Karpas-422 (cell line): Measurements from ENCODE around the gene DUSP16. TPM values are rescaled to one million over a fixed set of nuclear protein-coding genes. Genes with fewer than 3 reads are reported as not detected.

Experiments
- DNase-seq: peaks from one replicate; pipeline ENCODE4 v3.0.0-alpha.2; 2015
- H2AFZ ChIP-seq: fragments of 200-600 bp; sonication (generic); 2 replicates; pipeline ENCODE4 v1.6.1; 2014; ENCODE audit warnings: antibody characterized with exemption, low read length, mixed read lengths
- H3K27ac ChIP-seq: fragments of 200-600 bp; sonication (generic); 2 replicates; pipeline ENCODE4 v1.5.1; 2014; ENCODE audit warnings: mild to moderate bottlenecking, low read length, moderate library complexity
- H3K27me3 ChIP-seq: fragments of 200-600 bp; sonication (generic); 2 replicates; pipeline ENCODE4 v1.6.1; 2014; ENCODE audit warnings: low read length, mixed read lengths
- H3K36me3 ChIP-seq: fragments of 200-600 bp; sonication (generic); 2 replicates; pipeline ENCODE4 v1.6.1; 2014; ENCODE audit warnings: low read length, mixed read lengths; ENCODE audit not compliant: insufficient read depth
- H3K4me1 ChIP-seq: fragments of 200-600 bp; sonication (generic); 2 replicates; pipeline ENCODE4 v1.6.1; 2014; ENCODE audit warnings: mild to moderate bottlenecking, low read length, mixed read lengths
- H3K4me2 ChIP-seq: fragments of 200-600 bp; sonication (generic); 2 replicates; pipeline ENCODE4 v1.6.1; 2014; ENCODE audit warnings: low read length, low read depth, mild to moderate bottlenecking; ENCODE audit not compliant: poor library complexity, severe bottlenecking
- H3K4me3 ChIP-seq: fragments of 200-600 bp; sonication (generic); 2 replicates; pipeline ENCODE4 v1.5.1; 2014; ENCODE audit warnings: mild to moderate bottlenecking, antibody characterized with exemption, low read length, mixed read lengths
- H3K79me2 ChIP-seq: fragments of 200-600 bp; sonication (generic); 2 replicates; pipeline ENCODE4 v1.6.1; 2014; ENCODE audit warnings: mild to moderate bottlenecking, low read length, mixed read lengths
- H3K9ac ChIP-seq: fragments of 200-600 bp; sonication (generic); 2 replicates; pipeline ENCODE4 v1.6.0; 2014; ENCODE audit warnings: low read length
- H3K9me2 ChIP-seq: fragments of 200-600 bp; sonication (generic), shearing (Covaris generic); replicated peaks from 2 replicates; pipeline ENCODE4 v1.6.0; 2014; ENCODE audit warnings: mild to moderate bottlenecking, low read length, moderate library complexity; ENCODE audit not compliant: insufficient read depth
- H3K9me3 ChIP-seq: fragments of 300-700, 200-600 bp; sonication (generic); 2 replicates; pipeline ENCODE4 v1.6.1; 2014; ENCODE audit warnings: low read length, mixed read lengths
- H4K20me1 ChIP-seq: fragments of 200-600 bp; sonication (generic); 2 replicates; pipeline ENCODE4 v1.6.1; 2014; ENCODE audit warnings: mild to moderate bottlenecking, antibody characterized with exemption, low read length, low read depth; ENCODE audit not compliant: insufficient read depth
- total RNA-seq: library from RNA; depleted of rRNA; stranded (reverse); fragments of >200 nt; shearing (Covaris generic); gene quantifications from 2 replicates; pipeline ENCODE4 v1.2.3, GENCODE V29; 2014; ENCODE audit warnings: low replicate concordance

The DUSP16 gene
- total RNA-seq, 1 experiment from 2014 or later = 1.8 TPM

GRCh38 chr12:12445882-12446181 is 116.8 kb downstream of the DUSP16 start:
- no peak overlapping the region for H2AFZ ChIP-seq
- H3K9ac ChIP-seq = no peak overlapping the region
- H3K9me3 ChIP-seq = no peaks in the 10 kb centered on the region
- H3K27ac ChIP-seq = no peak overlapping the region
- H3K4me3 ChIP-seq = no peak overlapping the region
- no peaks in the 10 kb centered on the region for H3K4me1 ChIP-seq
- DNase-seq = no peak
- no peaks in the 10 kb centered on the region for H3K36me3 ChIP-seq
- no peaks in the 10 kb centered on the region for H3K79me2 ChIP-seq
- H3K4me2 ChIP-seq = no peak overlapping the region
- 0 out of 2 replicates have a peak, but pooled peaks cover 4% of the 10 kb centered on the region for H4K20me1 ChIP-seq
- no peaks in the 10 kb centered on the region for H3K27me3 ChIP-seq
- H3K9me2 ChIP-seq = no peaks in the 10 kb centered on the region

GRCh38 chr12:12445165-12445881 is 117.3 kb downstream of the DUSP16 start:
- no peaks in the 10 kb centered on the region for H3K36me3 ChIP-seq
- 0 out of 2 replicates have a peak, but pooled peaks cover 4% of the 10 kb centered on the region for H4K20me1 ChIP-seq
- no peak for DNase-seq
- no peaks in the 10 kb centered on the region for H3K27me3 ChIP-seq
- H3K9me3 ChIP-seq = no peaks in the 10 kb centered on the region
- H3K9me2 ChIP-seq = no peaks in the 10 kb centered on the region
- H3K4me1 ChIP-seq = no peaks in the 10 kb centered on the region
- H3K9ac ChIP-seq = no peak overlapping the region
- no peaks in the 10 kb centered on the region for H3K79me2 ChIP-seq
- no peak overlapping the region for H3K27ac ChIP-seq
- no peak overlapping the region for H3K4me2 ChIP-seq
- no peak overlapping the region for H2AFZ ChIP-seq
- H3K4me3 ChIP-seq = no peak overlapping the region

- Histone ChIP-seq H3K9me3 (no peaks in the 10 kb centered on the region), H3K79me2 (no peaks in the 10 kb centered on the region), H3K27ac (no peak overlapping the region), H3K4me3 (no peak overlapping the region), H3K9ac (no peak overlapping the region), H3K9me2 (no peaks in the 10 kb centered on the region), H3K4me1 (no peaks in the 10 kb centered on the region), H3K36me3 (no peaks in the 10 kb centered on the region), H2AFZ (no peak overlapping the region), H3K27me3 (no peaks in the 10 kb centered on the region), H3K4me2 (no peak overlapping the region), H4K20me1 (0 out of 2 replicates have a peak, but pooled peaks cover 4% of the 10 kb centered on the region)
- no peak for DNase-seq
Measured at GRCh38 chr12:12443431-12443878, 119.2 kb downstream of the DUSP16 start.

- no peak overlapping the region for H3K4me2 ChIP-seq
- no peak overlapping the region for H2AFZ ChIP-seq
- H3K27ac ChIP-seq = no peak overlapping the region
- H3K9ac ChIP-seq = no peak overlapping the region
- no peak overlapping the region for H3K4me3 ChIP-seq
- no peaks in the 10 kb centered on the region for H3K79me2 ChIP-seq
- no peaks in the 10 kb centered on the region for H3K9me2 ChIP-seq
- H3K27me3 ChIP-seq = no peaks in the 10 kb centered on the region
- H3K9me3 ChIP-seq = no peaks in the 10 kb centered on the region
- DNase-seq = no peak
- H3K36me3 ChIP-seq = no peaks in the 10 kb centered on the region
- H3K4me1 ChIP-seq = no peaks in the 10 kb centered on the region
- 0 out of 2 replicates have a peak, but pooled peaks cover 4% of the 10 kb centered on the region for H4K20me1 ChIP-seq
Measured at GRCh38 chr12:12442548-12443071, 120.1 kb downstream of the DUSP16 start.

- no peak for DNase-seq
- Histone ChIP-seq H3K27ac (no peak overlapping the region), H3K9ac (no peak overlapping the region), H3K4me1 (no peaks in the 10 kb centered on the region), H3K36me3 (no peaks in the 10 kb centered on the region), H3K9me2 (no peaks in the 10 kb centered on the region), H3K79me2 (no peaks in the 10 kb centered on the region), H4K20me1 (0 out of 2 replicates have a peak, but pooled peaks cover 4% of the 10 kb centered on the region), H3K27me3 (no peaks in the 10 kb centered on the region), H3K4me2 (no peak overlapping the region), H2AFZ (no peak overlapping the region), H3K9me3 (no peaks in the 10 kb centered on the region), H3K4me3 (no peak overlapping the region)
Measured at GRCh38 chr12:12441843-12442461, 120.7 kb downstream of the DUSP16 start.

- Histone ChIP-seq H3K9me3 (no peaks in the 10 kb centered on the region), H3K4me1 (no peaks in the 10 kb centered on the region), H4K20me1 (0 out of 2 replicates have a peak, but pooled peaks cover 4% of the 10 kb centered on the region), H3K9me2 (no peaks in the 10 kb centered on the region), H3K9ac (no peak overlapping the region), H3K79me2 (no peaks in the 10 kb centered on the region), H3K27me3 (no peaks in the 10 kb centered on the region), H3K36me3 (0 out of 2 replicates have a peak, but pooled peaks cover 2% of the 10 kb centered on the region), H3K27ac (no peak overlapping the region), H3K4me3 (no peak overlapping the region), H3K4me2 (no peak overlapping the region), H2AFZ (no peak overlapping the region)
- DNase-seq = no peak
Measured at GRCh38 chr12:12441429-12441807, 121.2 kb downstream of the DUSP16 start.

GRCh38 chr12:12440784-12441428 is 121.8 kb downstream of the DUSP16 start:
- DNase-seq = no peak
- H3K4me1 ChIP-seq = peaks cover 3% of the 10 kb centered on the region
- no peaks in the 10 kb centered on the region for H3K9me2 ChIP-seq
- H3K9me3 ChIP-seq = no peaks in the 10 kb centered on the region
- no peak overlapping the region for H3K27ac ChIP-seq
- no peak overlapping the region for H3K4me2 ChIP-seq
- no peaks in the 10 kb centered on the region for H3K27me3 ChIP-seq
- no peak overlapping the region for H3K4me3 ChIP-seq
- H4K20me1 ChIP-seq = 0 out of 2 replicates have a peak, but pooled peaks cover 4% of the 10 kb centered on the region
- H3K36me3 ChIP-seq = 0 out of 2 replicates have a peak, but pooled peaks cover 3% of the 10 kb centered on the region
- H3K9ac ChIP-seq = no peak overlapping the region
- H2AFZ ChIP-seq = no peak overlapping the region
- H3K79me2 ChIP-seq = no peaks in the 10 kb centered on the region

GRCh38 chr12:12439636-12440035 is 123.0 kb downstream of the DUSP16 start:
- no peak for DNase-seq
- H3K9ac ChIP-seq = no peak overlapping the region
- H3K27me3 ChIP-seq = no peaks in the 10 kb centered on the region
- H2AFZ ChIP-seq = no peak overlapping the region
- H3K4me3 ChIP-seq = no peak overlapping the region
- 0 out of 2 replicates have a peak, but pooled peaks cover 3% of the 10 kb centered on the region for H3K36me3 ChIP-seq
- H3K27ac ChIP-seq = no peak overlapping the region
- 0 out of 2 replicates have a peak, but pooled peaks cover 4% of the 10 kb centered on the region for H4K20me1 ChIP-seq
- no peak overlapping the region for H3K4me2 ChIP-seq
- H3K4me1 ChIP-seq = peaks cover 15% of the 10 kb centered on the region
- no peaks in the 10 kb centered on the region for H3K79me2 ChIP-seq
- no peaks in the 10 kb centered on the region for H3K9me3 ChIP-seq
- H3K9me2 ChIP-seq = no peaks in the 10 kb centered on the region
